ENCODE measurements around the gene HS6ST2.

DNA sequence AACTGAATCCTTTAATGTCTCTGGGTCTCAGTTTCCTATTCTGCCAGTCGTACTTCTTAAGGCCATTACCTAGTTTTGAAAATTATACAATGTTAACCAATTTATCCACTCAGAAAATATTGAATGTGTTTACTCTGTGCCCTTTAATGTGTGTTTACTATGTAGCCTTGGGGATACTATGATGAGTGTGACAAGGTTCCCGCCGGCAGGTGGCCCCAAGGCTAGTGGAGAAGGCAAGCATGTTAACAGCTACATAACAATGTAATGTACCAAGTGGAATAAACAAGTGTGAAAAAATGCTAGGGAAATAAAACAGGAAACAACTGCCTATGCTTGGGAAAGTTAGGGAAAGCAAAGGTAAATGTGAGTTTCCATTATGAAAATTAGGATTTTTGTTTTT, 282.3 kb downstream of the HS6ST2 start:
- TF ChIP-seq, protein P1, sequence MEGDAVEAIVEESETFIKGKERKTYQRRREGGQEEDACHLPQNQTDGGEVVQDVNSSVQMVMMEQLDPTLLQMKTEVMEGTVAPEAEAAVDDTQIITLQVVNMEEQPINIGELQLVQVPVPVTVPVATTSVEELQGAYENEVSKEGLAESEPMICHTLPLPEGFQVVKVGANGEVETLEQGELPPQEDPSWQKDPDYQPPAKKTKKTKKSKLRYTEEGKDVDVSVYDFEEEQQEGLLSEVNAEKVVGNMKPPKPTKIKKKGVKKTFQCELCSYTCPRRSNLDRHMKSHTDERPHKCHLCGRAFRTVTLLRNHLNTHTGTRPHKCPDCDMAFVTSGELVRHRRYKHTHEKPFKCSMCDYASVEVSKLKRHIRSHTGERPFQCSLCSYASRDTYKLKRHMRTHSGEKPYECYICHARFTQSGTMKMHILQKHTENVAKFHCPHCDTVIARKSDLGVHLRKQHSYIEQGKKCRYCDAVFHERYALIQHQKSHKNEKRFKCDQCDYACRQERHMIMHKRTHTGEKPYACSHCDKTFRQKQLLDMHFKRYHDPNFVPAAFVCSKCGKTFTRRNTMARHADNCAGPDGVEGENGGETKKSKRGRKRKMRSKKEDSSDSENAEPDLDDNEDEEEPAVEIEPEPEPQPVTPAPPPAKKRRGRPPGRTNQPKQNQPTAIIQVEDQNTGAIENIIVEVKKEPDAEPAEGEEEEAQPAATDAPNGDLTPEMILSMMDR (IDR thresholded peaks at IDR 0.05): no peak
- no peak for TF ChIP-seq SIN3A (IDR thresholded peaks at IDR 0.05; ENCODE audit: borderline replicate concordance, insufficient read depth, low read depth, low read length)
- TF ChIP-seq, protein P2, sequence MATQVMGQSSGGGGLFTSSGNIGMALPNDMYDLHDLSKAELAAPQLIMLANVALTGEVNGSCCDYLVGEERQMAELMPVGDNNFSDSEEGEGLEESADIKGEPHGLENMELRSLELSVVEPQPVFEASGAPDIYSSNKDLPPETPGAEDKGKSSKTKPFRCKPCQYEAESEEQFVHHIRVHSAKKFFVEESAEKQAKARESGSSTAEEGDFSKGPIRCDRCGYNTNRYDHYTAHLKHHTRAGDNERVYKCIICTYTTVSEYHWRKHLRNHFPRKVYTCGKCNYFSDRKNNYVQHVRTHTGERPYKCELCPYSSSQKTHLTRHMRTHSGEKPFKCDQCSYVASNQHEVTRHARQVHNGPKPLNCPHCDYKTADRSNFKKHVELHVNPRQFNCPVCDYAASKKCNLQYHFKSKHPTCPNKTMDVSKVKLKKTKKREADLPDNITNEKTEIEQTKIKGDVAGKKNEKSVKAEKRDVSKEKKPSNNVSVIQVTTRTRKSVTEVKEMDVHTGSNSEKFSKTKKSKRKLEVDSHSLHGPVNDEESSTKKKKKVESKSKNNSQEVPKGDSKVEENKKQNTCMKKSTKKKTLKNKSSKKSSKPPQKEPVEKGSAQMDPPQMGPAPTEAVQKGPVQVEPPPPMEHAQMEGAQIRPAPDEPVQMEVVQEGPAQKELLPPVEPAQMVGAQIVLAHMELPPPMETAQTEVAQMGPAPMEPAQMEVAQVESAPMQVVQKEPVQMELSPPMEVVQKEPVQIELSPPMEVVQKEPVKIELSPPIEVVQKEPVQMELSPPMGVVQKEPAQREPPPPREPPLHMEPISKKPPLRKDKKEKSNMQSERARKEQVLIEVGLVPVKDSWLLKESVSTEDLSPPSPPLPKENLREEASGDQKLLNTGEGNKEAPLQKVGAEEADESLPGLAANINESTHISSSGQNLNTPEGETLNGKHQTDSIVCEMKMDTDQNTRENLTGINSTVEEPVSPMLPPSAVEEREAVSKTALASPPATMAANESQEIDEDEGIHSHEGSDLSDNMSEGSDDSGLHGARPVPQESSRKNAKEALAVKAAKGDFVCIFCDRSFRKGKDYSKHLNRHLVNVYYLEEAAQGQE (IDR thresholded peaks at IDR 0.05; ENCODE audit: insufficient read depth in 1 of 2, low read depth in 2 of 2, low read length in 1 of 2): no peak
- TF ChIP-seq POLR2AphosphoS5 (IDR thresholded peaks at IDR 0.05; ENCODE audit: low read depth, low read length): no peak
- TF ChIP-seq TCF7L2 (IDR thresholded peaks at IDR 0.05; ENCODE audit: low read depth, low read length): no peak
